Urinary bladder (tissue), 4 donors: ENCODE data around the gene MOXD1. TPM values are rescaled to one million over a fixed set of nuclear protein-coding genes. Genes with fewer than 3 reads are reported as not detected.

Experiments used
- DNase-seq: peaks from one replicate; pipeline ENCODE4 v3.0.0-alpha.2; 2015; ENCODE audit errors: extremely low spot score
- H3K27ac ChIP-seq: one replicate; pipeline ENCODE4 v1.5.1; 2013; ENCODE audit warnings: low read depth, mild to moderate bottlenecking, moderate library complexity
- H3K36me3 ChIP-seq: one replicate; pipeline ENCODE4 v1.6.1; 2013; ENCODE audit warnings: mild to moderate bottlenecking, moderate library complexity; ENCODE audit not compliant: insufficient read depth
- H3K4me1 ChIP-seq: one replicate; pipeline ENCODE4 v1.6.1; 2013; ENCODE audit warnings: mild to moderate bottlenecking, moderate library complexity; ENCODE audit not compliant: insufficient read depth
- H3K4me3 ChIP-seq: one replicate; pipeline ENCODE4 v1.5.1; 2013; ENCODE audit warnings: low read depth, low read length
- WGBS: extraction: QIAGEN DNeasy Blood & Tissue Kit; methylation state at CpG from one replicate; pipeline ENCODE4 v1.1.7; 2013; 5-methylcytosine and 5-hydroxymethylcytosine counted together
- polyA plus RNA-seq: library from polyadenylated mRNA; stranded (reverse); fragments of 200-250 nt; gene quantifications from one replicate; pipeline ENCODE4 v1.2.3, GENCODE V29; 2013
- total RNA-seq: library from RNA; depleted of rRNA; stranded (reverse); fragments of >200 nt; gene quantifications from one replicate; pipeline ENCODE4 v1.2.3, GENCODE V29; 2014
- donor health status: healthy with polysubstance abuse.
- donor health status: healthy.

The MOXD1 gene
- total RNA-seq: 123 TPM
- 22.4 TPM for polyA plus RNA-seq

- Histone ChIP-seq H3K27ac (peak within 1 kb of the TSS; percentile 72), H3K36me3 (no peaks in the 10 kb centered on the region), H3K4me1 (no peaks in the 10 kb centered on the region), H3K4me3 (peak within 1 kb of the TSS; percentile 52)
- no peak for DNase-seq
- under 1% methylated on average over 87 of the region's 87 CpGs for WGBS
Measured at GRCh38 chr6:132400883-132401617, at the start of gene MOXD1. Gene MOXD1, minus strand, starts transcription at chr6:132401475. Its CDS starts 49 bp downstream, at chr6:132401426.

GRCh38 chr6:132446855-132447241 is 45.6 kb upstream of the MOXD1 start:
- no peaks in the 10 kb centered on the region for H3K36me3 ChIP-seq
- no peak for DNase-seq
- no peaks in the 10 kb centered on the region for H3K4me1 ChIP-seq
- 93% methylated on average over 5 of the region's 5 CpGs for WGBS
- H3K27ac ChIP-seq: no peak overlapping the region
- H3K4me3 ChIP-seq: no peak overlapping the region

GRCh38 chr6:132446141-132446854 is 45.0 kb upstream of the MOXD1 start:
- WGBS: 68% methylated on average over 4 of the region's 4 CpGs
- H3K4me1 ChIP-seq: no peaks in the 10 kb centered on the region
- no peak overlapping the region for H3K4me3 ChIP-seq

GRCh38 chr6:132445201-132445951 is 44.1 kb upstream of the MOXD1 start:
- no peaks in the 10 kb centered on the region for H3K36me3 ChIP-seq
- no peak for DNase-seq
- H3K4me3 ChIP-seq: no peak overlapping the region
- no peaks in the 10 kb centered on the region for H3K4me1 ChIP-seq
- WGBS: 66% methylated on average over 3 of the region's 3 CpGs
- H3K27ac ChIP-seq: no peak overlapping the region

More at GRCh38 chr6:132446141-132446854, 45.0 kb upstream of the MOXD1 start:
- H3K27ac ChIP-seq: peak overlapping the region; percentile 10
- no peak for DNase-seq
- no peaks in the 10 kb centered on the region for H3K36me3 ChIP-seq

GRCh38 chr6:132443206-132443605 is 41.9 kb upstream of the MOXD1 start:
- no peak overlapping the region for H3K27ac ChIP-seq
- no peak overlapping the region for H3K4me3 ChIP-seq
- no peaks in the 10 kb centered on the region for H3K4me1 ChIP-seq
- no peak for DNase-seq
- H3K36me3 ChIP-seq: no peaks in the 10 kb centered on the region

GRCh38 chr6:132430110-132430509 is 28.8 kb upstream of the MOXD1 start:
- H3K27ac ChIP-seq: no peak overlapping the region
- WGBS: 88% methylated on average over 2 of the region's 2 CpGs
- H3K4me3 ChIP-seq: no peak overlapping the region

GRCh38 chr6:132425176-132425575 is 23.9 kb upstream of the MOXD1 start:
- DNase-seq: no peak
- Histone ChIP-seq H3K4me1 (no peaks in the 10 kb centered on the region), H3K27ac (no peak overlapping the region), H3K4me3 (no peak overlapping the region), H3K36me3 (no peaks in the 10 kb centered on the region)
- WGBS: 66% methylated on average over 5 of the region's 5 CpGs

More at GRCh38 chr6:132430110-132430509, 28.8 kb upstream of the MOXD1 start:
- DNase-seq: no peak
- no peaks in the 10 kb centered on the region for H3K36me3 ChIP-seq
- no peaks in the 10 kb centered on the region for H3K4me1 ChIP-seq

- WGBS: 97% methylated on average over 3 of the region's 3 CpGs
- Histone ChIP-seq H3K4me3 (no peak overlapping the region), H3K36me3 (no peaks in the 10 kb centered on the region), H3K4me1 (no peaks in the 10 kb centered on the region), H3K27ac (no peak overlapping the region)
- DNase-seq: no peak
Measured at GRCh38 chr6:132423839-132424238, 22.6 kb upstream of the MOXD1 start.

GRCh38 chr6:132418235-132418965 is 17.1 kb upstream of the MOXD1 start:
- DNase-seq: no peak
- no peak overlapping the region for H3K27ac ChIP-seq
- no peak overlapping the region for H3K4me3 ChIP-seq
- 92% methylated on average over 6 of the region's 6 CpGs for WGBS
- H3K4me1 ChIP-seq: no peaks in the 10 kb centered on the region
- H3K36me3 ChIP-seq: no peaks in the 10 kb centered on the region

GRCh38 chr6:132414761-132415160 is 13.5 kb upstream of the MOXD1 start:
- no peak for DNase-seq
- WGBS: 67% methylated on average over 5 of the region's 5 CpGs
- Histone ChIP-seq H3K27ac (no peak overlapping the region), H3K4me1 (no peaks in the 10 kb centered on the region), H3K4me3 (no peak overlapping the region), H3K36me3 (no peaks in the 10 kb centered on the region)

GRCh38 chr6:132414322-132414721 is 13.0 kb upstream of the MOXD1 start:
- no peaks in the 10 kb centered on the region for H3K4me1 ChIP-seq
- no peak for DNase-seq
- H3K4me3 ChIP-seq: no peak overlapping the region
- 54% methylated on average over 6 of the region's 6 CpGs for WGBS
- no peaks in the 10 kb centered on the region for H3K36me3 ChIP-seq
- H3K27ac ChIP-seq: no peak overlapping the region

- no peak for DNase-seq
- H3K4me3 ChIP-seq: no peak overlapping the region
- H3K27ac ChIP-seq: no peak overlapping the region
- H3K4me1 ChIP-seq: no peaks in the 10 kb centered on the region
- WGBS: 35% methylated on average over 1 of the region's 1 CpG
- H3K36me3 ChIP-seq: no peaks in the 10 kb centered on the region
Measured at GRCh38 chr6:132413499-132413802, 12.2 kb upstream of the MOXD1 start.

- WGBS: 85% methylated on average over 5 of the region's 5 CpGs
- no peak overlapping the region for H3K4me3 ChIP-seq
- DNase-seq: no peak
- no peak overlapping the region for H3K27ac ChIP-seq
- no peaks in the 10 kb centered on the region for H3K4me1 ChIP-seq
- H3K36me3 ChIP-seq: no peaks in the 10 kb centered on the region
Measured at GRCh38 chr6:132412656-132413498, 11.6 kb upstream of the MOXD1 start.
